HG02759 (cell line): ENCODE data around the gene PRTFDC1.

Experiments
- ATAC-seq: cut with Tn5 transposase; IDR thresholded peaks from one replicate; pipeline ENCODE4 v1.9.1; 2021; ENCODE audit warnings: mild to moderate bottlenecking, moderate library complexity; ENCODE audit not compliant: unreplicated experiment

PRTFDC1 gene

GRCh38 chr10:24882047-24882698 lies 70.2 kb downstream of the PRTFDC1 start:
- peak; percentile 77 for ATAC-seq

GRCh38 chr10:24879861-24880260 lies 72.5 kb downstream of the PRTFDC1 start:
- no peak for ATAC-seq

- ATAC-seq: no peak
Measured at GRCh38 chr10:24874133-24874532, 78.3 kb downstream of the PRTFDC1 start.

GRCh38 chr10:24873281-24873683 lies 79.1 kb downstream of the PRTFDC1 start:
- no peak for ATAC-seq

- ATAC-seq: no peak
Measured at GRCh38 chr10:24872790-24873182, 79.6 kb downstream of the PRTFDC1 start.

GRCh38 chr10:24872049-24872789 lies 80.2 kb downstream of the PRTFDC1 start:
- no peak for ATAC-seq

- ATAC-seq: no peak
Measured at GRCh38 chr10:24871011-24871935, 81.1 kb downstream of the PRTFDC1 start.

GRCh38 chr10:24869354-24870015 lies 82.9 kb downstream of the PRTFDC1 start:
- no peak for ATAC-seq

- no peak for ATAC-seq
Measured at GRCh38 chr10:24866604-24867583, 85.5 kb downstream of the PRTFDC1 start.

GRCh38 chr10:24865783-24866182 lies 86.6 kb downstream of the PRTFDC1 start:
- ATAC-seq: no peak

GRCh38 chr10:24862589-24862988 lies 89.8 kb downstream of the PRTFDC1 start:
- ATAC-seq: no peak

GRCh38 chr10:24858288-24859270 lies 93.8 kb downstream of the PRTFDC1 start:
- no peak for ATAC-seq

- ATAC-seq: no peak
Measured at GRCh38 chr10:24857031-24857725, 95.2 kb downstream of the PRTFDC1 start.

GRCh38 chr10:24854256-24854655 lies 98.2 kb downstream of the PRTFDC1 start:
- ATAC-seq: no peak

- no peak for ATAC-seq
Measured at GRCh38 chr10:24853661-24854060, 98.7 kb downstream of the PRTFDC1 start.

- ATAC-seq: no peak
Measured at GRCh38 chr10:24851629-24852028, 100.8 kb downstream of the PRTFDC1 start.

GRCh38 chr10:24850727-24851296 lies 101.6 kb downstream of the PRTFDC1 start:
- no peak for ATAC-seq
